ENCODE data around the gene POLR1H. TPM values are rescaled to one million over a fixed set of nuclear protein-coding genes. Genes with fewer than 3 reads are reported as not detected.

Gene POLR1H
- total RNA-seq, 4 donors from 2014 or later, result 22.8 to 33.8 (median 27.5) TPM

- no peak overlapping the region for H3K4me3 ChIP-seq
- H3K27ac ChIP-seq, result no peak overlapping the region
- TF ChIP-seq POLR2A (IDR thresholded peaks at IDR 0.05) (no peak), CTCF (IDR thresholded peaks at IDR 0.05) (no peak)
- H3K9me3 ChIP-seq, result no peaks in the 10 kb centered on the region
- peaks cover 0 to 21% (median 0%) of the 10 kb centered on the region in 4 donors for H3K4me1 ChIP-seq
- DNase-seq, result no peak
- no peaks in the 10 kb centered on the region for H3K27me3 ChIP-seq
- no peaks in the 10 kb centered on the region for H3K36me3 ChIP-seq
These were observed 33.0 kb downstream of the POLR1H start for GRCh38 chr6:30093951-30094661.

GRCh38 chr6:30096829-30097228 lies 35.8 kb downstream of the POLR1H start:
- H3K4me1 ChIP-seq, result peaks cover 0 to 36% (median 10%) of the 10 kb centered on the region in 4 donors
- H3K27ac ChIP-seq, result no peak overlapping the region
- TF ChIP-seq POLR2A (IDR thresholded peaks at IDR 0.05), result no peak
- no peak for TF ChIP-seq CTCF (IDR thresholded peaks at IDR 0.05)
- H3K9me3 ChIP-seq, result no peaks in the 10 kb centered on the region
- DNase-seq, result no peak
- no peak overlapping the region for H3K4me3 ChIP-seq
- H3K36me3 ChIP-seq, result no peaks in the 10 kb centered on the region
- H3K27me3 ChIP-seq, result no peaks in the 10 kb centered on the region

- peak overlapping the region in 1 of 4 donors; percentile 58 for H3K27ac ChIP-seq
- no peak for TF ChIP-seq CTCF (IDR thresholded peaks at IDR 0.05)
- no peak for TF ChIP-seq POLR2A (IDR thresholded peaks at IDR 0.05)
- peaks cover 0 to 43% (median 14%) of the 10 kb centered on the region in 4 donors for H3K4me1 ChIP-seq
These were observed 37.1 kb downstream of the POLR1H start for GRCh38 chr6:30097902-30098768.

GRCh38 chr6:30100154-30100553 lies 39.1 kb downstream of the POLR1H start:
- no peak for TF ChIP-seq POLR2A (IDR thresholded peaks at IDR 0.05)
- no peak for TF ChIP-seq CTCF (IDR thresholded peaks at IDR 0.05)
- Histone ChIP-seq H3K36me3 (no peaks in the 10 kb centered on the region), H3K4me1 (peaks cover 0 to 43% (median 14%) of the 10 kb centered on the region in 4 donors), H3K27me3 (no peaks in the 10 kb centered on the region), H3K27ac (peak overlapping the region in 3 of 4 donors; percentile 24 to 89 (median 33)), H3K4me3 (peak overlapping the region in 2 of 4 donors; percentile 29 to 48), H3K9me3 (no peaks in the 10 kb centered on the region)
- no peak for DNase-seq

More at GRCh38 chr6:30097902-30098768, 37.1 kb downstream of the POLR1H start:
- DNase-seq, result peak in 1 of 3 donors; percentile 78
- Histone ChIP-seq H3K27me3 (no peaks in the 10 kb centered on the region), H3K4me3 (no peak overlapping the region), H3K36me3 (no peaks in the 10 kb centered on the region), H3K9me3 (no peaks in the 10 kb centered on the region)

- Histone ChIP-seq H3K27me3 (no peaks in the 10 kb centered on the region), H3K4me1 (peaks cover 0 to 41% (median 14%) of the 10 kb centered on the region in 4 donors), H3K36me3 (no peaks in the 10 kb centered on the region), H3K4me3 (peak overlapping the region; percentile 29 to 51 (median 45)), H3K9me3 (no peaks in the 10 kb centered on the region), H3K27ac (peak overlapping the region in 3 of 4 donors; percentile 24 to 89 (median 33))
- TF ChIP-seq CTCF (IDR thresholded peaks at IDR 0.05) (peak in 2 of 6 experiments; percentile 29 to 45), POLR2A (IDR thresholded peaks at IDR 0.05) (peak; percentile 43 to 57)
- DNase-seq, result peak in 2 of 3 donors; percentile 84 to 88
These were observed 39.7 kb downstream of the POLR1H start for GRCh38 chr6:30100585-30101443.

Data from Peyer's patch (tissue), 4 donors.